ENCODE measurements around the gene ANKRD22.

DNA sequence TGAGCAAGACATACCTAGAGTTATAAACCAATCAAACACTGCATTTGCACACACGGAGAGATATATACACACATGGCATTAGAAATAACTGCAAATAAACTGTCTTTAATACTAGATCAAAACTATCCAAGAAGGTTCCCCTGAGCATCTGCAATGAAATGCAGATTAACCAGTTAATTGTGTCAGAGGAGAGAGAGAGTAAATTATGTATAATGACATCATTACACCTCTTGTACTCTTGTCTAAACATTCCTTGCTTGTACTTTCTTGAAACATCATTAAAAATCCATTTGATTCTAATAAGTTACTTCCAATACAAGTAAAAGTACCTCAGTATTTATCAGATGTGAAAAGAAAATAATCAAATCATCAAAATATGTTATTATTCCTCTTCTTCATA, 932 bp downstream of the ANKRD22 start:
- TF ChIP-seq ZNF274 (IDR thresholded peaks at IDR 0.05; ENCODE audit: borderline replicate concordance, extremely low read depth, low read length), result no peak
- TF ChIP-seq EZH2 (IDR thresholded peaks at IDR 0.05; ENCODE audit: low read depth, low read length, severe bottlenecking), result no peak
